Naive thymus-derived CD4-positive, alpha-beta T cell (primary cell): ENCODE measurements around the gene NIPAL3. TPM values are rescaled to one million over a fixed set of nuclear protein-coding genes. Genes with fewer than 3 reads are reported as not detected.

ENCODE experiments used
- ATAC-seq: fragments of 150-1000 bp; cut with Tn5 transposase; 2 replicates; pipeline ENCODE4 v1.10.0; 2021; ENCODE audit warnings: mild to moderate bottlenecking, moderate library complexity
- CTCF ChIA-PET: fragments of 350-600 bp; sonication (Branson Sonifier 250); formaldehyde crosslinking; loops from one replicate; lab custom pipeline; 2021; ENCODE audit warnings: antibody characterized with exemption; lab: Charles Lee
- POLR2A ChIA-PET: fragments of 350-600 bp; sonication (Branson Sonifier 250); formaldehyde crosslinking; loops from one replicate; lab custom pipeline; 2021; ENCODE audit warnings: antibody characterized with exemption, inconsistent platforms; lab: Charles Lee
- DNase-seq, 9 donors: peaks; one replicate each; pipeline versions ENCODE4 v3.0.0 to v3.0.0-alpha.2; 2020 to 2022; ENCODE audit warnings: mixed read lengths in 1 of 9
- H3K27ac ChIP-seq: one replicate; pipeline ENCODE4 v1.7.0; 2013; ENCODE audit warnings: mild to moderate bottlenecking, low read depth, low read length, moderate library complexity
- H3K27me3 ChIP-seq, 2 donors: one replicate each; pipeline ENCODE4 v1.7.0; 2013; ENCODE audit warnings: low read length in 2 of 2, mild to moderate bottlenecking in 2 of 2, moderate library complexity in 2 of 2; ENCODE audit not compliant: control insufficient read depth in 2 of 2, insufficient read depth in 2 of 2
- H3K36me3 ChIP-seq, 3 experiments: 1 replicate in 2 of 3; 2 replicates in 1 of 3; pipeline ENCODE4 v1.7.0; 2013; ENCODE audit warnings: low read length in 3 of 3, mild to moderate bottlenecking in 3 of 3, moderate library complexity in 1 of 3; ENCODE audit not compliant: insufficient read depth in 3 of 3, control insufficient read depth in 2 of 3
- H3K4me1 ChIP-seq, 2 donors: one replicate each; pipeline ENCODE4 v1.7.0; 2013; ENCODE audit warnings: low read length in 2 of 2, mild to moderate bottlenecking in 2 of 2, moderate library complexity in 1 of 2; ENCODE audit not compliant: control insufficient read depth in 2 of 2, insufficient read depth in 2 of 2
- H3K4me3 ChIP-seq: 2 replicates; pipeline ENCODE4 v1.7.0; 2013; ENCODE audit warnings: mild to moderate bottlenecking, low read length
- H3K9me3 ChIP-seq, 3 experiments: 1 replicate in 2 of 3; 2 replicates in 1 of 3; pipeline ENCODE4 v1.7.0; 2013; ENCODE audit warnings: low read length in 3 of 3; ENCODE audit not compliant: control insufficient read depth in 2 of 3
- H3K27ac Mint-ChIP-seq, 9 donors: one replicate each; pipeline ENCODE4 v1.8.0; 2020 to 2022; ENCODE audit warnings: mixed read lengths in 9 of 9, mild to moderate bottlenecking in 8 of 9, moderate library complexity in 5 of 9, inconsistent platforms in 2 of 9
- H3K27me3 Mint-ChIP-seq, 5 donors: one replicate each; pipeline ENCODE4 v1.8.0; 2021 to 2022; ENCODE audit warnings: mixed read lengths in 5 of 5, mild to moderate bottlenecking in 1 of 5
- H3K36me3 Mint-ChIP-seq, 5 donors: one replicate each; pipeline ENCODE4 v1.8.0; 2020 to 2022; ENCODE audit warnings: mixed read lengths in 5 of 5, mild to moderate bottlenecking in 3 of 5, inconsistent platforms in 1 of 5
- H3K4me1 Mint-ChIP-seq, 7 donors: one replicate each; pipeline ENCODE4 v1.8.0; 2020 to 2022; ENCODE audit warnings: mixed read lengths in 7 of 7, mild to moderate bottlenecking in 3 of 7, inconsistent platforms in 1 of 7
- H3K4me3 Mint-ChIP-seq, 10 donors: one replicate each; pipeline ENCODE4 v1.8.0; 2020 to 2022; ENCODE audit warnings: mild to moderate bottlenecking in 10 of 10, mixed read lengths in 10 of 10, moderate library complexity in 6 of 10, inconsistent platforms in 2 of 10
- H3K9me3 Mint-ChIP-seq, 11 donors: one replicate each; pipeline ENCODE4 v1.8.0; 2020 to 2022; ENCODE audit warnings: mixed read lengths in 11 of 11, mild to moderate bottlenecking in 4 of 11, inconsistent platforms in 1 of 11, moderate library complexity in 1 of 11
- intact Hi-C, 2 donors: fragments of 100-400 bp; cut with micrococcal nuclease; formaldehyde crosslinking; loops; one replicate each; pipeline ENCODE4 v1.15.1; 2023
- polyA plus RNA-seq, 2 donors: library from polyadenylated mRNA; unstranded; fragments of 300-500 nt; fragmentation: Illumina TruSeq; gene quantifications; one replicate each; pipeline ENCODE4 v1.2.3, GENCODE V29; 2021
- total RNA-seq, 6 experiments: library from RNA in 5 of 6; stranded (reverse) in 5 of 6; gene quantifications; 1 replicate in 5 of 6; 2 replicates in 1 of 6; pipeline ENCODE4 v1.2.3 and lab custom pipeline; 2021 to 2026

Gene NIPAL3
- 10 to 100 TPM; 35.5 to 65.0 (median 54.5) TPM for total RNA-seq
- polyA plus RNA-seq = 100 to 1,000 TPM in 1 of 2 donors, 10 to 100 TPM in 1; 84.1 to 127 TPM
- 119 reads per million, percentile 87 among the genes with 10 or more reads in this experiment for total RNA-seq (lab: John Stamatoyannopoulos, UW)

- ATAC-seq = peak; percentile 98
- peak within 1 kb of the TSS; percentile 75 to 99 (median 90) for H3K27ac Mint-ChIP-seq
- peaks cover 51 to 91% (median 75%) of the 10 kb centered on the region in 7 donors for H3K4me1 Mint-ChIP-seq
- peaks cover 0 to 2% (median 0%) of the 10 kb centered on the region in 11 donors for H3K9me3 Mint-ChIP-seq
- no peaks in the 10 kb centered on the region for H3K27me3 ChIP-seq
- intact Hi-C loops = loop anchor here (1.0 to 10.0 kb wide), 17 partner anchors 23 to 1149 kb away; partner anchors contain the start of genes RCAN3 (in 2 of the 2), CLIC4 (in 1 of the 2), PNRC2 (in 1 of the 2) and SRRM1 (in 1 of the 2)
- H3K4me3 ChIP-seq = peak within 1 kb of the TSS; percentile 76
- H3K27ac ChIP-seq = peak within 1 kb of the TSS; percentile 74
- ChIA-PET POLR2A (interaction anchor here (0.8 to 10.7 kb wide), 26 partner anchors 9 to 817 kb away, joined by 3 to 149 read pairs (median 6); partner anchors contain the start of genes RCAN3, SRRM1 and SYF2), CTCF (interaction anchor here (0.6 to 6.1 kb wide), 38 partner anchors 8 to 555 kb away, joined by 3 to 43 read pairs (median 5); partner anchors contain the start of gene RCAN3)
- peak within 1 kb of the TSS; percentile 95 to 100 (median 98) for H3K4me3 Mint-ChIP-seq
- peaks cover 23 to 44% of the 10 kb centered on the region in 2 donors for H3K4me1 ChIP-seq
- peaks cover 0 to 16% (median 4%) of the 10 kb centered on the region in 3 experiments for H3K36me3 ChIP-seq
- no peaks in the 10 kb centered on the region for H3K9me3 ChIP-seq
- H3K36me3 Mint-ChIP-seq = peaks cover 4 to 20% (median 10%) of the 10 kb centered on the region in 5 donors
- no peaks in the 10 kb centered on the region for H3K27me3 Mint-ChIP-seq
- DNase-seq = peak; percentile 81 to 99 (median 97)
These were observed at the start of gene NIPAL3 for GRCh38 chr1:24415334-24415909. NIPAL3 (plus strand) TSS chr1:24415802; CDS start chr1:24419548, 3,746 bp downstream.

- H3K9me3 Mint-ChIP-seq = no peaks in the 10 kb centered on the region
- no peak overlapping the region for H3K27ac Mint-ChIP-seq
- H3K4me1 Mint-ChIP-seq = peaks cover 0 to 18% (median 0%) of the 10 kb centered on the region in 7 donors
- ChIA-PET POLR2A (no interaction called here), CTCF (interaction anchor here (0.6 kb wide), 1 partner anchor 636 kb away, joined by 5 read pairs; no protein-coding TSS in a partner anchor)
- no peaks in the 10 kb centered on the region for H3K27me3 Mint-ChIP-seq
- DNase-seq (no peak), ATAC-seq (no peak)
- H3K36me3 Mint-ChIP-seq = peaks cover 0 to 31% (median 0%) of the 10 kb centered on the region in 5 donors
- Histone ChIP-seq H3K27me3 (no peaks in the 10 kb centered on the region), H3K4me1 (no peaks in the 10 kb centered on the region), H3K9me3 (no peaks in the 10 kb centered on the region), H3K36me3 (peaks cover 0 to 4% (median 0%) of the 10 kb centered on the region in 3 experiments), H3K4me3 (no peak overlapping the region), H3K27ac (no peak overlapping the region)
- H3K4me3 Mint-ChIP-seq = no peak overlapping the region
- intact Hi-C loops = no loop called here
These were observed 48.9 kb upstream of the NIPAL3 start for GRCh38 chr1:24366707-24367106.

- H3K4me3 ChIP-seq = no peak overlapping the region
- no peaks in the 10 kb centered on the region for H3K27me3 Mint-ChIP-seq
- ATAC-seq (no peak), DNase-seq (no peak)
- peaks cover 0 to 35% (median 0%) of the 10 kb centered on the region in 5 donors for H3K36me3 Mint-ChIP-seq
- no peak overlapping the region for H3K27ac ChIP-seq
- H3K27me3 ChIP-seq = no peaks in the 10 kb centered on the region
- intact Hi-C loops = no loop called here
- ChIA-PET CTCF (interaction anchor here (0.6 kb wide), 1 partner anchor 12 kb away, joined by 3 read pairs; no protein-coding TSS in a partner anchor), POLR2A (no interaction called here)
- H3K9me3 ChIP-seq = no peaks in the 10 kb centered on the region
- H3K4me1 ChIP-seq = no peaks in the 10 kb centered on the region
- no peaks in the 10 kb centered on the region for H3K9me3 Mint-ChIP-seq
- H3K27ac Mint-ChIP-seq = no peak overlapping the region
- H3K36me3 ChIP-seq = peaks cover 0 to 4% (median 0%) of the 10 kb centered on the region in 3 experiments
- H3K4me3 Mint-ChIP-seq = no peak overlapping the region
- H3K4me1 Mint-ChIP-seq = peaks cover 0 to 17% (median 0%) of the 10 kb centered on the region in 7 donors
These were observed 46.4 kb upstream of the NIPAL3 start for GRCh38 chr1:24369199-24369598.

- POLR2A ChIA-PET = interaction anchor here (0.6 kb wide), 1 partner anchor 483 kb away, joined by 3 read pairs; no protein-coding TSS in a partner anchor
- Histone ChIP-seq H3K4me1 (no peaks in the 10 kb centered on the region), H3K9me3 (no peaks in the 10 kb centered on the region), H3K27me3 (no peaks in the 10 kb centered on the region), H3K36me3 (peaks cover 0 to 4% (median 0%) of the 10 kb centered on the region in 3 experiments), H3K4me3 (no peak overlapping the region), H3K27ac (no peak overlapping the region)
- no peaks in the 10 kb centered on the region for H3K27me3 Mint-ChIP-seq
- intact Hi-C loops = no loop called here
- ATAC-seq (no peak), DNase-seq (no peak)
- H3K9me3 Mint-ChIP-seq = no peaks in the 10 kb centered on the region
- CTCF ChIA-PET = no interaction called here
- H3K36me3 Mint-ChIP-seq = peaks cover 0 to 39% (median 0%) of the 10 kb centered on the region in 5 donors
- H3K27ac Mint-ChIP-seq = no peak overlapping the region
- H3K4me3 Mint-ChIP-seq = no peak overlapping the region
- peaks cover 0 to 12% (median 0%) of the 10 kb centered on the region in 7 donors for H3K4me1 Mint-ChIP-seq
These were observed 45.8 kb upstream of the NIPAL3 start for GRCh38 chr1:24369801-24370200.

- intact Hi-C loops = no loop called here
- no peaks in the 10 kb centered on the region for H3K4me1 Mint-ChIP-seq
- POLR2A ChIA-PET = no interaction called here
These were observed 42.6 kb upstream of the NIPAL3 start for GRCh38 chr1:24373044-24373443.

GRCh38 chr1:24373710-24374109 is 41.9 kb upstream of the NIPAL3 start:
- no peaks in the 10 kb centered on the region for H3K27me3 Mint-ChIP-seq
- H3K27me3 ChIP-seq = no peaks in the 10 kb centered on the region
- H3K4me1 Mint-ChIP-seq = no peaks in the 10 kb centered on the region
- no peaks in the 10 kb centered on the region for H3K9me3 Mint-ChIP-seq
- no peaks in the 10 kb centered on the region for H3K4me1 ChIP-seq
- ATAC-seq = no peak
- no peak overlapping the region for H3K4me3 Mint-ChIP-seq
- H3K27ac Mint-ChIP-seq = no peak overlapping the region
- POLR2A ChIA-PET = no interaction called here
- intact Hi-C loops = no loop called here
- CTCF ChIA-PET = no interaction called here
- no peak for DNase-seq
- H3K9me3 ChIP-seq = no peaks in the 10 kb centered on the region
- peaks cover 0 to 1% (median 0%) of the 10 kb centered on the region in 3 experiments for H3K36me3 ChIP-seq
- H3K4me3 ChIP-seq = no peak overlapping the region
- H3K27ac ChIP-seq = no peak overlapping the region
- H3K36me3 Mint-ChIP-seq = peaks cover 0 to 37% (median under 1%) of the 10 kb centered on the region in 5 donors

More at GRCh38 chr1:24373044-24373443, 42.6 kb upstream of the NIPAL3 start:
- Mint-ChIP-seq H3K4me3 (no peak overlapping the region), H3K36me3 (peaks cover 0 to 36% (median 0%) of the 10 kb centered on the region in 5 donors), H3K9me3 (no peaks in the 10 kb centered on the region), H3K27me3 (no peaks in the 10 kb centered on the region), H3K27ac (no peak overlapping the region)
- CTCF ChIA-PET = no interaction called here
- DNase-seq = no peak
- H3K36me3 ChIP-seq = no peaks in the 10 kb centered on the region
- H3K4me3 ChIP-seq = no peak overlapping the region
- ATAC-seq = peak; percentile 40
- no peaks in the 10 kb centered on the region for H3K4me1 ChIP-seq
- H3K27ac ChIP-seq = no peak overlapping the region
- no peaks in the 10 kb centered on the region for H3K27me3 ChIP-seq
- H3K9me3 ChIP-seq = no peaks in the 10 kb centered on the region
